22Rv1 (cell line): Measurements from ENCODE around the gene TWIST2.

Source experiments
- CTCF ChIP-seq: fragments of 450-650 bp; IDR thresholded peaks from 2 replicates; pipeline ENCODE4 v1.5.1; 2017; ENCODE audit warnings: mild to moderate bottlenecking
- ZFX ChIP-seq: fragments of 450-650 bp; IDR thresholded peaks from 2 replicates; pipeline ENCODE4 v1.6.1; 2017; ENCODE audit warnings: antibody characterized with exemption, borderline replicate concordance

GRCh38 chr2:238846378-238846627 is 1.6 kb upstream of the TWIST2 start:
- TF ChIP-seq CTCF (no peak), ZFX (no peak)
